LHCN-M2 (cell line): Measurements from ENCODE around the gene PLA2G15. TPM values are rescaled to one million over a fixed set of nuclear protein-coding genes. Genes with fewer than 3 reads are reported as not detected.

Experiments used
- DNase-seq: peaks from one replicate; pipeline ENCODE4 v3.0.0-alpha.2; 2012; ENCODE audit warnings: low read depth
- polyA plus RNA-seq: library from polyadenylated mRNA; unstranded; fragments of >200 nt; gene quantifications from one replicate; pipeline ENCODE4 v1.2.1, GENCODE V29; 2012; ENCODE audit warnings: missing spikeins
- total RNA-seq: library from RNA; depleted of rRNA; stranded (reverse); fragments of >200 nt; gene quantifications from 2 replicates; pipeline ENCODE4 v1.2.3, GENCODE V29; 2014; rRNA removed

The PLA2G15 gene, protein sequence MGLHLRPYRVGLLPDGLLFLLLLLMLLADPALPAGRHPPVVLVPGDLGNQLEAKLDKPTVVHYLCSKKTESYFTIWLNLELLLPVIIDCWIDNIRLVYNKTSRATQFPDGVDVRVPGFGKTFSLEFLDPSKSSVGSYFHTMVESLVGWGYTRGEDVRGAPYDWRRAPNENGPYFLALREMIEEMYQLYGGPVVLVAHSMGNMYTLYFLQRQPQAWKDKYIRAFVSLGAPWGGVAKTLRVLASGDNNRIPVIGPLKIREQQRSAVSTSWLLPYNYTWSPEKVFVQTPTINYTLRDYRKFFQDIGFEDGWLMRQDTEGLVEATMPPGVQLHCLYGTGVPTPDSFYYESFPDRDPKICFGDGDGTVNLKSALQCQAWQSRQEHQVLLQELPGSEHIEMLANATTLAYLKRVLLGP
- total RNA-seq = 24.0 and 31.1 TPM in 2 replicates
- 27.8 TPM for polyA plus RNA-seq

- DNase-seq = peak; percentile 89
Observed at GRCh38 chr16:68244903-68245853, at the start of gene PLA2G15. TSS of gene PLA2G15 (plus strand) at chr16:68245373. CDS start at chr16:68245427, 54 bp downstream.

- DNase-seq = peak; percentile 36
Observed at GRCh38 chr16:68197250-68197649, 47.9 kb upstream of the PLA2G15 start.

DNA sequence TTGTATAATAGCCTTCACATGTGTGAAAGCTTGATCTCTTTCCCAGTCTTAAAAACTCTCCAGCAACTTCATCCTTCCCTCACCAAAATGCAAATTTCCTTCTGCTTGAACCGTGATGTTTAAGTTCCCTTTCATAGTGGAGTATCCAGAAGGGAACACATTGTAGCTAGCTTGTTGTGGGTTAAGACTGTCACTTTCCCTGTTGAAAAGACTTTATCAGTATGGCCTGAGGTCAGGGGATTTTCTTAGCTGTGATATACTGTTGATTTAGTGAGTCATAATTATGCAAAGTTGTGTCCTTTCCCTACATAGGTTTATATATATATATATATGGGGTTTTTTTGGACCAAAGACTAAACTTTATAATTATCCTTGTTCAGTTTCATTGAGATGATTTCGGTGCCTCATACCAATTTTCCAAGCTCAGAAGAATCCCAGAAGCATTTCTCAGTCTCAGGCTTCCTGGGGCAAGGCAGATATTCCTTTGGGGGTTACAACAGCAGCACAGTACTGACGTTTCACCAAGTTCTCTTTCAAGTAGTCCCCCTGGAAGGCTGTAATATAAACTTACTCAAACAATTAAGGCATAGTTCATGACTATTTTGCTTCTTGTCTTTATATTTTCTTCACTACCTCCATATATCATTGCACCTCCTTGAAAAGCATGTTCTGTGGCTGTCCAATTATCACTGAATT is 44.9 kb upstream of the PLA2G15 start:
- peak; percentile 26 for DNase-seq

DNA sequence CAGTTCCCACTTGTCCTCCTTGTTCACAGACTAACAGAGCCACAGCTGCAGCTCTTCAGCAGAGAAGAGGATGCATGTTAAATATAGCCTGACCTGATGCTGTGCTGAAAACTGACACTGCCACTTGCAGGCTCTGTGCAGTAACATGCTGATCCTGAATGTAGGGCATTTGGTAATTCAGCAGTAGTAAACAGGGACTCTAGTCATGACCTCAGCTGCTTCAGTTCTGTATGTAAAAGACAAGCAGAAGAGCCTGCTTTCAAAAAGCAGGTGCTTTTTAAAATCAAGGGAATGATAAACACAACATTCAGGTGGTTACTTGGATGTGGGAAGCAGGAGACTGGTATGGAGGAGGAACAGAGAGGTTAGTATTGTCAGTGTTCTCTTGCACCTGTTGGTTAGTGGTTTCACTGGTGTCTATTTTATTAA is 43.1 kb upstream of the PLA2G15 start:
- peak; percentile 51 for DNase-seq

DNA sequence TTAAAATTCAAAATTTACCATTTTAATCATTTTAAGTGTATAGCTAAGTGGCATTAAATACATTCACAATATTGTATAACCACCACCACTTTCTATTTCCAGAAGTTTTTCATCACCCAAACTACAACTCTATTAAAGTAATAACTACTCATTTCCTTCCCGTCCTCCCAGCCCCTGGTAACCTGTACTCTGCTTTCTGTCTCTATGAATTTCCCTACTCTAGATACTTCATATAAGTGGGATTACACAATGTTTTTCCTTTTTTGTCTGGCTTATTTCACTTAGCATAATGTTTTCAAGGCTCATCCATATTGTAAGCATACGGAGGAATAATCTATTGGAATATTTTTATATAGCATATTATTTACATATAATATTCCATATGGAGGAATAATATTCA is 38.9 kb upstream of the PLA2G15 start:
- DNase-seq = no peak

DNA sequence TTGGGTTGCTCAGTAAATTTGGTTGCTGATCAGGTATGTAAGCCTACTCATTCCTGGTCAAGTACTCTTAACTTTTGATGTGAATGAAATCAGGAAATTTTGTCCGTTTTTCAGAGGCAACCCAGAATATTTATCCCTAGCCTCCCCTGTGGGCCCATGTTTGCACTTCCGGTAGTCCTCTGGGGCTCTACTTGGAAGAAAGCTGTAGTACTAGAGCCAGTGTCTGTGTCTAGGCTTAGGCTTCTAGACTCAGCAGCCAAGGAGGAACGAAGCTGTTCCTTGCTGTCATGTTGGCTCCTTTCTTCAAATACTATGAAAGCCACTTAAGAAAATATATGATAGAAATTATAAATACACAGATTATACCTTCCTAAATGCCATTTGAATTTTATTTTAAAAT is 30.4 kb upstream of the PLA2G15 start:
- no peak for DNase-seq

GRCh38 chr16:68215302-68215701 is 29.9 kb upstream of the PLA2G15 start:
- no peak for DNase-seq

- DNase-seq = no peak
Observed at GRCh38 chr16:68216240-68216639, 28.9 kb upstream of the PLA2G15 start.

- DNase-seq = no peak
Observed at GRCh38 chr16:68217506-68217905, 27.7 kb upstream of the PLA2G15 start.

- no peak for DNase-seq
Observed at GRCh38 chr16:68219725-68220351, 25.3 kb upstream of the PLA2G15 start.

GRCh38 chr16:68223072-68223471 is 22.1 kb upstream of the PLA2G15 start:
- no peak for DNase-seq

- DNase-seq = no peak
Observed at GRCh38 chr16:68226116-68226515, 19.1 kb upstream of the PLA2G15 start.

- peak; percentile 37 for DNase-seq
Observed at GRCh38 chr16:68227183-68227793, 17.9 kb upstream of the PLA2G15 start.

DNA sequence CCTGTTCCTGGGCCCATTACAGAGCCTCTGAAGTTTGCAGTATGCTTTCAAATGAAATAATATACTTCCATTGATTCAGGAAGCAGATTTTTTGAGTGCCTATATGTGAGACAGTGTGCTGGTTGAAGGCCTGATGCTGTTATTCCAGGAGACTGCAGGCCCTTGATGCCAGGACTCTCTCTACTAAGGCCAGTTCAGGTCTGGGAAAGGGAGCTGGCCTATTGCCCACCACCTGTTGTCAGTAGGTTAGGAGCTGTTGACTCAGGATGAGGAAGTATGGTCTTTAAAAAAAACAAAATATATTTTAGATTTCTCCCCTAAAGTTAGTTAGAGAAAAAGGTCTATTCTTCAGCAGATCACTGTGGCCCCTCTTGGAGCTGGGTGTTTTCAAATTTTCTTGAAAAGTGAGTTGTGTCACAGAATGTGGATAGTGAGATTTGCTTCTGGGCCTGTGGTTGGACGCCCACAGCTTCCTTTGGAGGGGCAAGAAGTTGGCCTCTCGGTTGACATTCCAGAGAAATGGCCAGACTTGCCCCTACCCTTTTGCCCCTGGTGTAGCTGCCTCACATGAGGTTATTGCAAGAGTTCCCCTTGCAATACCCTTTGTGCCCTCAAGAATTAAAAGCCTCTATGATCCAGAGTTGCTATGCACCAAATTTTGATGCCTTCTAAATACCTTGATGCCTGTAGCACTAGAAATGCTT is 17.2 kb upstream of the PLA2G15 start:
- peak; percentile 88 for DNase-seq

DNA sequence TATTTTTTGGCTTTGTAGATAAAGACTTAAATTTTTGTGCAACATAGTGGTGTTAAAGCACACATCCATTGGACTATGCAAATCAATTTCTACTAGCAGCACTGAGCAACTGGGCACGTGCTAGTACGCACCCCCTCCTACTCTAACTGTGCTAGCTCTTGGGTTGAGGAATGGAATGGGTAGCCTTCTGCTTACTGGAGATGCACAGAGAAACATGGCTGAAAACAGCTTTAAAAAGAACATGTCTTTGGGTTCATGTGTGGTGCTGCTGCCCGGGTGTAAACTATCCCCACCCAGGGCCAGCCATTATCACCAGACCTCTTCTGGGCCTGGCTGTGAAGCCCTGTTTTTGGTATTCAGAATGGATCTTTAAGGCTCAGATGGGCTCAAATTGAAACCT is 16.5 kb upstream of the PLA2G15 start:
- no peak for DNase-seq

GRCh38 chr16:68229431-68230175 is 15.6 kb upstream of the PLA2G15 start:
- DNase-seq = peak; percentile 71

DNA sequence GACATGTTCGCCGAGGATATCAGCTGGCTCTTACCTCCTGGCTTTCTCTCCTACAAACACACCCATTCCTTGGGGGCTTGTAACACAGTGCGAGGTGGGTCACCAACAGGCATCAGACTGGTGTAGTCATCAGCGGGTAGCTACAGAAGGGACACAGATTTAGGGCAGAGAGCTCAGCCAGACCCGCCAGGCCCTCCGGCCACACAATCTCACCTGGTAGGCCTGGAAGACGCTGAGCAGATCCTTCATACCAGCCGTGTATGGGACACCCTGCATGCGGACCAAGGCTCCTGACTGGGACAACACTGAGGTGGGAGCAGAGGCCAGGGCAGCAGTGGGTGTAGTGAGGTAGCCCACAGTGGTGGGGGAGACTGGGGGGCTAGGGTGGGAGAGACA is 15.0 kb upstream of the PLA2G15 start:
- no peak for DNase-seq

- DNase-seq = no peak
Observed at GRCh38 chr16:68230956-68231355, 14.2 kb upstream of the PLA2G15 start.

GRCh38 chr16:68231384-68232136 is 13.6 kb upstream of the PLA2G15 start:
- no peak for DNase-seq
